Stimulated activated CD8-positive, alpha-beta memory T cell treated with anti-CD3 and anti-CD28 coated beads, Interleukin-15, amount 100 ng/mL, for 48 hours (primary cell): Measurements from ENCODE around the gene IDH2.
A peak's percentile ranks its signal among the peaks of the same experiment; 100 is the strongest.
"Not testable (repeated sequence)": the region's sequence is repeated elsewhere in the genome, so short reads cannot be mapped to it uniquely, and the experiment has no call there.

Experiments
- DNase-seq, 2 donors: peaks; one replicate each; pipeline ENCODE4 v3.0.0-alpha.2; 2020; ENCODE audit warnings: low read depth in 2 of 2

The IDH2 gene

GRCh38 chr15:90084876-90085423, 17.3 kb downstream of the IDH2 start:
- DNase-seq = no peak

DNA sequence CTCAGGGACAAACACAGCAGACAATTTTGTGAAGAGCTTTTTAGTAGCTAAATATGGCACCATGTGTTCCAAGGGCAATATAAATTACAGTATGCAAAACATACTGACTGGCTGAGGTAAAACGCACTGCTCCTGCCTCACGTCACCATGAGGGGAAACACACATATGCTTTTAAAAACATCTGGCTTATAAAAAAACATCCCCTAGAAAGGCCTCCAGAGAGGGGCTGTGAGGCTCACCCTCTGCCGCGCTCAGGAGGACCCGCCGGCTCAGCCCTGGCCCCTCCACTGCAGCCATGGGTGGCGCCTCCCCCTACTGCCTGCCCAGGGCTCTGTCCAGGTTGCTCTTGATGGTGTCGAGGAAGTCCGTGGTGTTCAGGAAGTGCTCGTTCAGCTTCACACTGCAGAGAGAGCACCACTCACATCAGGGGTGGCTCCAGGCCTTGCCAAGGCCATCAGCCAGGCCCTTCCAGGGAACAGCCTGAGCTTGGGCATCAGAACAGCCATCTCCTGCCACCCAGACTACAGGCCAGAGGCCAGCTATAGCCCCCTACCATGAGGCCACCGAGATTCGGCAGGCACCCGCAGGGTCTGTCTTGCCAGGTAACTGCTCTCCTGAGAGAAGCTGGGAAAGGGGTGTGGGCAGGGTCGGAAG, 18.2 kb downstream of the IDH2 start:
- no peak for DNase-seq

GRCh38 chr15:90083419-90083818, 18.8 kb downstream of the IDH2 start:
- no peak for DNase-seq

DNA sequence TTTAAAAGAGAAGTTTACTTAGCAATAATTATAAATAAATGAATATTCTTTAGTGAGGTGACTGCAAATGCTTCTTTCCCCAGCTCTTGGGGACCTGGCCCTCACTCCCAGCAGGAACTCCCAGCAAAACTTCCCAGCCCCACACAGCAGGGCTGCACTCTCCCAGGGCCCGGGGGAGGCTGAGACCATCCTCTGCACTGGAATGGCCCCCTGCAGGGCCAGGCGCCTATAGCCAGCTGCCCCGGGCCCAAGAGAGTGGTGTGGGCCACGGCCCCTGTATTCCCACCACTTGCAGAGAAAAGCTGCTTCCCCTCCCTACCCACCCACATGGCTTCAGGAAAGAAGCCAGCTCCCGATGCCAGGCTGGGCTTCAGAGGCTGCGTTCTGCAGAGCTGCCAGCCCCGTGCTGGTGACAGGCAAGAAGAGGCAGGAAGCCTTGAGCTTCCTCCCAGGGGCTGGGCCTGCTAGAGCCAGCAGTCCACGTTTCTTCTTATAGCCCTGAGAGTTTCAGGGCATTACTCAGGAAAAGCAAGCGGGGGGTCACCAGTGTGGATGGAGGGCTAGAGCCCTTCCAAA, 20.0 kb downstream of the IDH2 start:
- DNase-seq = no peak

GRCh38 chr15:90080818-90081393, 21.4 kb downstream of the IDH2 start:
- DNase-seq = no peak

- no peak for DNase-seq
Observed at GRCh38 chr15:90080458-90080755, 21.9 kb downstream of the IDH2 start.

- DNase-seq = no peak
Observed at GRCh38 chr15:90079619-90080457, 22.4 kb downstream of the IDH2 start.

- no peak for DNase-seq
Observed at GRCh38 chr15:90078965-90079364, 23.3 kb downstream of the IDH2 start.

DNA sequence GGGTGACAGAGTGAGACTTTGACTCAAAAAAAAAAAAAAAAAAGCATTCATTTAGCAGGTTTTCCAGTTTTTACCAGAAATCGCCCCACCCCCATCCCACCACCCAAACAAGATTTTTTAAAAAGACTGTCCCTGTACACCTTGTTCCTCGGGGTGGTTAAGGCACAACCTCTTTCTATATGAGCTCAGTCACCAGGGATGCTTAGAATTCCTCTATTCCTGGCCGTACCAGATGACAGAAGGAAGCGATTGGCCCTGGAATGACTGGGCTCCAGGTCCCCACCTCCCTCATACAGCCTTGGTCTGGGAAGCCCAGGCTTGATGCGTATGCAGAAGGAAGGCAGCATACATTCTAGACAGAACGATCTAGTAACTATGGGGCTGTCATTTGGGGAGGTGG, 25.6 kb downstream of the IDH2 start:
- DNase-seq = no peak

DNA sequence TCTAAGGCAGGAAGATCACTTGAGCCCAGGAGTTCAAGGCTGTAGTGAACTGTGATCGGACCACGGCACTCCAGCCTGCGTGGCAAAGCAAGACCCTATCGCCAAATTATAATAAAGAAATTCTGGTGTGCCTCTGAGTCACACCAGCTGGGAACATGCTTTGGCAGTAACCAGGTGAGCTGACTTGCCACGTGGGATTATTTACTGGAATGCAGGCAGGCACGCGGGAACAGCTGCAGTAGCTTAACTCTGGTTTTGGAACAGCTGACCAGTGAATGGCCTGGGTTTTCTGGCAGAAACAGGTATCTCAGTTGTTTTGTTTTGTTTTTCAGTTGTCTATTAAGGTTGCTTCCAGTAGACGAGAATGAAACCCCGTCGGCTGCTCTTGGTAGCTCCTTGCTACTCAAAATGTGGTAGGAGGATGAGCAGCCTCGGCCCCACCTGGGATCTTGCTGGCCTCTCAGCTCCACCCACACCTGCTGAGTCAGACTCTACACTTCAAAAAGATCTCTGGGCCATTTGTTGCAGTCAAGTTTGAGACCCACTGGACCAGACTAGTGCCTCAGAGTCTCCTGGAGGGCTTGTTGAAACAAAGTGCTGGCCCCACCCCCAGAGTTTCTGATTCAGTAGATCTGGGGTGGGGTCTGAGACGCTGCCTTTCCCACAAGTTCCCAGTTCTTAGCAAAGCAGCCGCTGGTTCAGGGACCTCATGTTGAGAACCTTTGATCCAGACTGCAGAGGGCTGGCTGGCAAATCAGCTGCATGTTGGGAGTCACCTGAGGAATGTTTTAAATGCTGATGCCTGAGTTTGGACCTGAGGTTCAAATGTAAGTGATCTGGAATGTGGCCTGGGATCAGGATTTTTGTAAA, 26.6 kb downstream of the IDH2 start:
- DNase-seq = peak in 1 of 2 donors; percentile 39

DNA sequence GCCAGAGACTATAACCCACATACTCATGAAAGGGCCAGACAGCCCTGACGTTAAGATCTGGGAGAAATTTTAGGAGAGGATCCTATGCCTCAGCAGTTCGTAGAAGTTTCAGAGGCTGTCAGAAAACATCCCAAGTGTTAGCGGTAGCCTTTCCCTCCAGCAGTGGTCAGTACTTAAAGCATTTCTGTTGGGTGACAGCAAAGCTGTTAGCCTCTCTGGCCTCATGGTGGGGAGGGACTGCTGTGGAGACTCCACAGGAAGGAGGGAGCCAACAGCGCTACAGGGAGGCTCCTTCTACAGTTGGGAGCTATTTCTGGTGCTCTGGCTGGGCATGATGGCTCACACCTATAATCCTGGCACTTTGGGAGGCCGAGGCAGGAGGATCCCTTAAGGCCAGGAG, 27.4 kb downstream of the IDH2 start:
- no peak for DNase-seq

- DNase-seq = no peak
Observed at GRCh38 chr15:90074023-90074422, 28.2 kb downstream of the IDH2 start.

GRCh38 chr15:90072978-90073640, 29.2 kb downstream of the IDH2 start:
- no peak for DNase-seq

GRCh38 chr15:90071220-90071807, 31.0 kb downstream of the IDH2 start:
- DNase-seq = peak in 1 of 2 donors; percentile 57

GRCh38 chr15:90070623-90071022, 31.6 kb downstream of the IDH2 start:
- DNase-seq = not testable (repeated sequence)

- DNase-seq = no peak
Observed at GRCh38 chr15:90067953-90068606, 34.2 kb downstream of the IDH2 start.

DNA sequence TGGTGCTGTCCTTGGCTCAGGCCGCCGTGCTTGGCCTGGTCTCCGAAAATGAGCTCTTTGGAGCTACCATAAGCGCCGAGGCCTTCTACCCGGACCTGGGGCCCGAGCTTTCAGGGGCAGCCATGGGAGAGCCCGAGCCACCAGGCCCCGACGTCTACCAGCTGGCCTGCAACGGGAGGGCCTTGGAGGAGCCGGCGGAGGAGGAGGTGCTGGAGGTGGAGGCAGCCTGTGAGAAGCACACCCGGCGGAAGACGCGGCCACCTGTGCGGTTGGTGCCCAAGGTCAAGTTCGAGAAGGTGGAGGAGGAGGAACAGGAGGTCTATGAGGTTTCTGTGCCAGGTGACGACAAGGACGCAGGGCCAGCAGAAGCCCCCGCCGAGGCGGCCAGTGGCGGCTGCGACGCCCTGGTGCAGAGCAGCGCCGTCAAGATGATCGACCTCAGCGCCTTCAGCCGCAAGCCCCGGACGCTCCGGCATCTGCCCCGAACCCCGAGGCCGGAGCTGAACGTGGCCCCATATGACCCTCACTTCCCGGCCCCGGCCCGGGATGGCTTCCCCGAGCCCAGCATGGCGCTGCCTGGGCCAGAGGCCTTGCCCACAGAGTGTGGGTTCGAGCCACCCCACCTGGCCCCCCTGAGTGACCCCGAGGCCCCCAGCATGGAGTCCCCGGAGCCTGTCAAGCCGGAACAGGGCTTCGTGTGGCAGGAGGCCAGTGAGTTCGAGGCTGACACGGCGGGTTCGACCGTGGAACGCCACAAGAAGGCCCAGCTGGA, 34.9 kb downstream of the IDH2 start:
- DNase-seq = no peak

- DNase-seq = no peak
Observed at GRCh38 chr15:90065682-90066049, 36.6 kb downstream of the IDH2 start.
